CD14-positive monocyte (primary cell): Measurements from ENCODE around the gene DLGAP1. TPM values are rescaled to one million over a fixed set of nuclear protein-coding genes. Genes with fewer than 3 reads are reported as not detected.

ENCODE experiments used
- DNase-seq, 3 donors: peaks; one replicate each; pipeline ENCODE4 v3.0.0-alpha.2; 2011 to 2022
- H2AFZ ChIP-seq: 2 replicates; pipeline ENCODE4 v1.6.0; 2012; ENCODE audit warnings: mild to moderate bottlenecking, low read depth, low read length, inconsistent platforms; ENCODE audit not compliant: insufficient read depth, poor library complexity, severe bottlenecking
- H3K27ac ChIP-seq, 2 donors: 1 replicate in 1 of 2; 2 replicates in 1 of 2; pipeline ENCODE4 v1.5.1; 2012 to 2013; ENCODE audit warnings: low read length in 2 of 2, control low read depth in 1 of 2, inconsistent platforms in 1 of 2, low read depth in 1 of 2, mild to moderate bottlenecking in 1 of 2
- H3K27me3 ChIP-seq, 2 donors: one replicate each; pipeline versions ENCODE4 v1.6.0 to v1.6.1; 2011 to 2013; ENCODE audit warnings: low read length in 2 of 2; ENCODE audit not compliant: control insufficient read depth in 2 of 2, insufficient read depth in 2 of 2
- H3K36me3 ChIP-seq, 2 donors: replicated peaks in 1 of 2; 1 replicate in 1 of 2; 2 replicates in 1 of 2; pipeline versions ENCODE4 v1.5.1 to v1.6.1; 2012 to 2013; ENCODE audit warnings: low read length in 2 of 2, control low read depth in 1 of 2, inconsistent platforms in 1 of 2, mild to moderate bottlenecking in 1 of 2; ENCODE audit not compliant: insufficient read depth in 2 of 2, control insufficient read depth in 1 of 2
- H3K4me1 ChIP-seq, 2 donors: 1 replicate in 1 of 2; 2 replicates in 1 of 2; pipeline versions ENCODE4 v1.5.1 to v1.6.1; 2012 to 2013; ENCODE audit warnings: low read length in 2 of 2, control low read depth in 1 of 2, inconsistent platforms in 1 of 2, mild to moderate bottlenecking in 1 of 2, moderate library complexity in 1 of 2; ENCODE audit not compliant: insufficient read depth in 2 of 2, control insufficient read depth in 1 of 2
- H3K4me2 ChIP-seq: replicated peaks from 2 replicates; pipeline ENCODE3; 2012; ENCODE audit warnings: low read length, moderate library complexity, mild to moderate bottlenecking; ENCODE audit not compliant: poor library complexity, severe bottlenecking; ENCODE audit errors: extremely low read depth
- H3K4me3 ChIP-seq, 3 experiments: fragments of 200-600 bp in 1 of 3; sonication (generic) in 1 of 3; replicated peaks in 1 of 3; 1 replicate in 2 of 3; 2 replicates in 1 of 3; pipeline ENCODE4 v1.5.1; 2011 to 2013; ENCODE audit warnings: low read length in 3 of 3, mild to moderate bottlenecking in 3 of 3, control low read depth in 2 of 3, low read depth in 2 of 3, inconsistent platforms in 1 of 3, moderate library complexity in 1 of 3
- H3K79me2 ChIP-seq: 2 replicates; pipeline ENCODE4 v1.6.0; 2012; ENCODE audit warnings: mild to moderate bottlenecking, control low read depth, inconsistent platforms, low read length, moderate library complexity; ENCODE audit not compliant: insufficient read depth
- H3K9ac ChIP-seq: 2 replicates; pipeline ENCODE4 v1.6.0; 2017; ENCODE audit warnings: low read length, mild to moderate bottlenecking; ENCODE audit not compliant: insufficient read depth, poor library complexity, severe bottlenecking
- H3K9me3 ChIP-seq, 2 donors: replicated peaks in 1 of 2; 1 replicate in 1 of 2; 2 replicates in 1 of 2; pipeline versions ENCODE4 v1.5.1 to v1.6.1; 2012 to 2013; ENCODE audit warnings: low read length in 2 of 2, control low read depth in 1 of 2; ENCODE audit not compliant: control insufficient read depth in 1 of 2, insufficient read depth in 1 of 2
- H4K20me1 ChIP-seq: 2 replicates; pipeline ENCODE4 v1.6.0; 2012; ENCODE audit warnings: mild to moderate bottlenecking, low read length, control low read depth, moderate library complexity; ENCODE audit not compliant: insufficient read depth
- H3K27ac Mint-ChIP-seq, 7 donors: one replicate each; pipeline ENCODE4 v1.8.0; 2020; ENCODE audit warnings: mild to moderate bottlenecking in 7 of 7, mixed read lengths in 7 of 7, moderate library complexity in 6 of 7, inconsistent platforms in 2 of 7
- H3K27me3 Mint-ChIP-seq, 3 donors: one replicate each; pipeline ENCODE4 v1.8.0; 2021 to 2022; ENCODE audit warnings: low read depth in 3 of 3, mild to moderate bottlenecking in 3 of 3, mixed read lengths in 3 of 3, moderate library complexity in 3 of 3, inconsistent platforms in 1 of 3
- H3K36me3 Mint-ChIP-seq, 2 donors: one replicate each; pipeline ENCODE4 v1.8.0; 2020; ENCODE audit warnings: mixed read lengths in 2 of 2, inconsistent platforms in 1 of 2, mild to moderate bottlenecking in 1 of 2
- H3K4me1 Mint-ChIP-seq: one replicate; pipeline ENCODE4 v1.8.0; 2020; ENCODE audit warnings: mild to moderate bottlenecking, mixed read lengths
- H3K4me3 Mint-ChIP-seq, 2 donors: one replicate each; pipeline ENCODE4 v1.8.0; 2020; ENCODE audit warnings: mild to moderate bottlenecking in 2 of 2, mixed read lengths in 2 of 2, moderate library complexity in 1 of 2
- H3K9me3 Mint-ChIP-seq, 7 donors: one replicate each; pipeline ENCODE4 v1.8.0; 2020 to 2022; ENCODE audit warnings: mixed read lengths in 7 of 7, mild to moderate bottlenecking in 6 of 7, moderate library complexity in 6 of 7, inconsistent platforms in 2 of 7
- CTCF ChIP-seq: fragments of 200-600 bp; IDR thresholded peaks from one replicate; pipeline ENCODE4 v1.8.0; 2022; ENCODE audit warnings: antibody characterized with exemption, mild to moderate bottlenecking
- WGBS: methylation state at CpG from one replicate; pipeline ENCODE4 v1.1.5; 2013; ENCODE audit warnings: missing lambda C conversion rate; ENCODE audit not compliant: insufficient coverage; 5-methylcytosine and 5-hydroxymethylcytosine counted together
- intact Hi-C, 2 donors: fragments of 100-400 bp; cut with micrococcal nuclease; formaldehyde crosslinking; loops; one replicate each; pipeline versions ENCODE4 v1.15.0 to v1.15.1; 2023
- polyA plus RNA-seq, 3 donors: library from polyadenylated mRNA; depleted of rRNA in 1 of 3; unstranded in 2 of 3; stranded (reverse) in 1 of 3; fragments of 300-500 nt in 2 of 3; fragments of >200 nt in 1 of 3; fragmentation: Illumina TruSeq in 2 of 3; gene quantifications; 1 replicate in 2 of 3; 2 replicates in 1 of 3; pipeline ENCODE4 v1.2.3, GENCODE V29; 2012 to 2021

Gene DLGAP1
- polyA plus RNA-seq, 3 donors = 0.09 to 0.42 TPM; not detected in 1

DNA sequence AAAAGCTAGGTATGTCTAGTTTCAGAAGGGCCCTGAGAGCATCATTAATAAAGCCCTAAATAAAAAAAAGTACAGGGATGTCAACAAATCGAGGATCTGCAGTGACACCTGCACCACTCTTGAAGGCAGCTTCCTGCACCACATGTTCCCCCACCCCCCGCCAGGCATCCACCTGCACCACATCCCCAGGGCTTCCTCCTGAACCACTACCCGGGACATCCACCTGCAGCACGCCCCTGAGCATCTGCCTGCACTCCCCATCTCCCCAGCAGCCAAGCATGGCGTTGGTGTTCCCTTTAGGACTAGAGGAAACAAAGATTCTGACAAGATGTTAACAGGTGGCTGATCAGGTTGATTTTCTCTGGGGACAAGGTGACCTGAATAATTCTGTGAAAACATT lies 55.2 kb downstream of the DLGAP1 start:
- H3K4me3 ChIP-seq = no peak overlapping the region
- H2AFZ ChIP-seq = no peak overlapping the region
- Mint-ChIP-seq H3K4me3 (no peak overlapping the region), H3K27me3 (no peaks in the 10 kb centered on the region), H3K9me3 (peaks cover 0 to 9% (median 2%) of the 10 kb centered on the region in 7 donors), H3K4me1 (no peaks in the 10 kb centered on the region), H3K36me3 (no peaks in the 10 kb centered on the region), H3K27ac (no peak overlapping the region)
- H3K4me1 ChIP-seq = no peaks in the 10 kb centered on the region
- TF ChIP-seq CTCF = no peak
- H3K27ac ChIP-seq = no peak overlapping the region
- no peak overlapping the region for H3K9ac ChIP-seq
- H3K4me2 ChIP-seq = no peak overlapping the region
- H3K36me3 ChIP-seq = no peaks in the 10 kb centered on the region
- H3K9me3 ChIP-seq = peaks cover 0 to 2% of the 10 kb centered on the region in 2 donors
- no peaks in the 10 kb centered on the region for H3K79me2 ChIP-seq
- intact Hi-C loops = no loop called here
- no peak for DNase-seq
- no peaks in the 10 kb centered on the region for H3K27me3 ChIP-seq
- WGBS = 79% methylated on average over 3 of the region's 5 CpGs
- H4K20me1 ChIP-seq = no peaks in the 10 kb centered on the region

DNA sequence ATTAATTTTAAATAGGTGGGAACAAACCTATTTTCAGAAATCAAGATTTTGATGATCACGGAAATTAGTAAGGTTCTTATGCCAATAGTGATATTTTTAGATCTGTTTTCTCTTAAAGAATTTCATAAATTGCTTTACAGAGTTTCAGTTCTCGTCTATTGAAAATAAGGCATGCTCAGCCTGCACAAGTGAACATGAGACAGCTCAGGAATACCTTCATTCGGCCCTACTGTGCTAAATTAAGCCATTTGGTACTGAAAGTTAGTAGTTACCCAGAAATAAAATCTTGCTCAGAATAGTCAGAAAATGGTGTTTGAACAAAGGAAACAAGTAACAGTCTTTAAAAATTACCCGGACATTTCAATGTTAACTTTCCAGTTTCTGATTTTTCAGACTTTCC lies 60.4 kb downstream of the DLGAP1 start:
- no peak for DNase-seq
- Mint-ChIP-seq H3K9me3 (peaks cover 0 to 9% (median 2%) of the 10 kb centered on the region in 7 donors), H3K36me3 (no peaks in the 10 kb centered on the region), H3K4me3 (no peak overlapping the region), H3K4me1 (no peaks in the 10 kb centered on the region), H3K27ac (no peak overlapping the region), H3K27me3 (no peaks in the 10 kb centered on the region)
- Histone ChIP-seq H3K4me3 (no peak overlapping the region), H3K36me3 (no peaks in the 10 kb centered on the region), H4K20me1 (no peaks in the 10 kb centered on the region), H3K9ac (no peak overlapping the region), H2AFZ (no peak overlapping the region), H3K4me2 (no peak overlapping the region), H3K27ac (no peak overlapping the region), H3K79me2 (no peaks in the 10 kb centered on the region), H3K4me1 (no peaks in the 10 kb centered on the region), H3K9me3 (peaks cover 6 to 7% of the 10 kb centered on the region in 2 donors), H3K27me3 (no peaks in the 10 kb centered on the region)
- 100% methylated on average over 1 of the region's 4 CpGs for WGBS
- intact Hi-C loops = no loop called here
- no peak for TF ChIP-seq CTCF
